Heart right ventricle (tissue), 16 donors: Measurements from ENCODE around the gene NEU4. TPM values are rescaled to one million over a fixed set of nuclear protein-coding genes. Genes with fewer than 3 reads are reported as not detected.

Experiments used
- ATAC-seq, 8 donors: fragments of 200-7000 bp; cut with Tn5 transposase; one replicate each; pipeline ENCODE4 v1.9.1; 2020; ENCODE audit warnings: mild to moderate bottlenecking in 8 of 8, moderate library complexity in 8 of 8, moderate number of reproducible peaks in 1 of 8
- DNase-seq, 2 donors: peaks; one replicate each; pipeline ENCODE4 v3.0.0-alpha.2; 2020
- H3K27ac ChIP-seq, 10 donors: fragments of 200-600 bp; sonication (generic) in 2 of 10; one replicate each; pipeline versions ENCODE4 v1.5.0 to v1.8.0; 2020 to 2022; ENCODE audit warnings: mild to moderate bottlenecking in 3 of 10
- H3K27me3 ChIP-seq, 7 donors: fragments of 200-600 bp; one replicate each; pipeline ENCODE4 v1.8.0; 2021 to 2022; ENCODE audit warnings: mild to moderate bottlenecking in 2 of 7
- H3K36me3 ChIP-seq, 9 donors: fragments of 200-600 bp; sonication (generic) in 1 of 9; one replicate each; pipeline versions ENCODE4 v1.5.0 to v1.8.0; 2020 to 2022; ENCODE audit warnings: mild to moderate bottlenecking in 2 of 9
- H3K4me1 ChIP-seq, 9 donors: fragments of 200-600 bp; sonication (generic) in 1 of 9; one replicate each; pipeline versions ENCODE4 v1.5.0 to v1.8.0; 2020 to 2022; ENCODE audit warnings: mild to moderate bottlenecking in 4 of 9
- H3K4me3 ChIP-seq, 10 donors: fragments of 200-600 bp; sonication (generic) in 2 of 10; one replicate each; pipeline versions ENCODE4 v1.5.0 to v1.8.0; 2020 to 2022; ENCODE audit warnings: mild to moderate bottlenecking in 7 of 10, moderate library complexity in 2 of 10
- H3K9me3 ChIP-seq, 11 donors: fragments of 200-600 bp in 10 of 11; sonication (generic) in 2 of 11; one replicate each; pipeline versions ENCODE4 v1.5.0 to v1.8.0; 2013 to 2022; ENCODE audit warnings: mild to moderate bottlenecking in 2 of 11, control low read depth in 1 of 11, moderate library complexity in 1 of 11
- WGBS, 2 donors: extraction: QIAGEN DNeasy Blood & Tissue Kit; methylation state at CpG; one replicate each; pipeline ENCODE4 v1.1.7; 2013; ENCODE audit warnings: inconsistent platforms in 1 of 2; 5-methylcytosine and 5-hydroxymethylcytosine counted together
- intact Hi-C, 10 donors: fragments of 100-400 bp; cut with DNase I; formaldehyde crosslinking; loops; one replicate each; pipeline versions ENCODE4 v1.11.1 to v1.14.2; 2022
- polyA plus RNA-seq, 2 donors: library from polyadenylated mRNA; stranded (reverse); fragments of 200-250 nt; gene quantifications; one replicate each; pipeline ENCODE4 v1.2.3, GENCODE V29; 2013
- total RNA-seq, 10 donors: library from RNA; stranded (reverse); fragmentation: NEBNext Ultra II Directional in 3 of 10; extraction: Animal tissue kit (Norgen Biotek cat#: 25700) in 3 of 10; gene quantifications; one replicate each; pipeline versions ENCODE4 v1.2.1 to v1.2.4, GENCODE V29; 2021 to 2023
- TF ChIP-seq, protein P1 (sequence below), 9 donors: fragments of 200-600 bp; sonication (generic) in 2 of 9; IDR thresholded peaks; one replicate each; pipeline versions ENCODE4 v1.5.0 to v1.8.0; 2021 to 2022; ENCODE audit warnings: antibody characterized with exemption in 9 of 9, mild to moderate bottlenecking in 5 of 9, moderate library complexity in 1 of 9
- donor health status: Arrhythmogenic right ventricular cardiomyopathy.
- donor health status: ischemic (EF 13 %, LVEDD 7.1; RV severe dilation, severe dysfunction).
- donor health status: healthy with polysubstance abuse.
- donor health status: DM: no; HTN: yes; CAD: no.
- donor health status: DM: no; HTN: no; CAD: no.
- donor health status: ischemic (EF 25% LVEDD 6.9; RV normal size, moderate dysfunction).
- donor health status: ischemic (EF 25% LVEDD 5.7; RV mildly dilated, moderate dysfunction).
- donor health status: healthy.
- donor health status: DM: yes; HTN: yes; CAD: no.
- donor health status: Ischemic cardiomyopathy.
- donor health status: ischemic (EF 35%, LVEDD 5.7; RV mildly dilated, moderate dysfunction).
- donor health status: nonischemic (EF 11% LVEDD 7.7; RV severe dilation, severe dysfunction).
- donor health status: DM: yes; HTN: yes; CAD: no.
- donor health status: PGD.
- donor health status: ischemic (EF 29% LVEDD 5.4; RV normal size, mild dysfunction).
- donor health status: nonischemic (EF 23%, LVEDD 6.1; RV moderate dilation, normal function).

The NEU4 gene
- total and polyA plus RNA-seq, 12 donors = 0.07 to 1.2 (median 0.46) TPM; not detected in 2

DNA sequence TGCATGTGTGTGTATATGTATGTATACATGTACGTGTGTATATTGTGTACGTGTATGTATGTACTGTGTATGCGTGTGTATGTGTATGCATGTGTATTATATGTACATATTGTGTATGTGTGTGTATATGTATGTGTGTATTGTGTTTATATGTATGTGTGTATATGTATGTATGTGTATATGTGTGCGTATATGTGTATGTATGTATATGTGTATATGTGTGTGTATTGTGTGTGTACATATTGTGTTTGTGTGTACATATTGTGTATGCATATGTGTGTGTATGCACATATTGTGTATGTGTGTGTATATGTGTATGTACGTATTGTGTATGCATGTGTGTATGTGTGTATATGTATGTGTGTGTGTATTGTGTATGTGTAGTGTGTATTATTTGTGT, 15.6 kb upstream of the NEU4 start:
- ATAC-seq (no peak), DNase-seq (no peak)
- intact Hi-C loops = no loop called here
- TF ChIP-seq, protein P1, sequence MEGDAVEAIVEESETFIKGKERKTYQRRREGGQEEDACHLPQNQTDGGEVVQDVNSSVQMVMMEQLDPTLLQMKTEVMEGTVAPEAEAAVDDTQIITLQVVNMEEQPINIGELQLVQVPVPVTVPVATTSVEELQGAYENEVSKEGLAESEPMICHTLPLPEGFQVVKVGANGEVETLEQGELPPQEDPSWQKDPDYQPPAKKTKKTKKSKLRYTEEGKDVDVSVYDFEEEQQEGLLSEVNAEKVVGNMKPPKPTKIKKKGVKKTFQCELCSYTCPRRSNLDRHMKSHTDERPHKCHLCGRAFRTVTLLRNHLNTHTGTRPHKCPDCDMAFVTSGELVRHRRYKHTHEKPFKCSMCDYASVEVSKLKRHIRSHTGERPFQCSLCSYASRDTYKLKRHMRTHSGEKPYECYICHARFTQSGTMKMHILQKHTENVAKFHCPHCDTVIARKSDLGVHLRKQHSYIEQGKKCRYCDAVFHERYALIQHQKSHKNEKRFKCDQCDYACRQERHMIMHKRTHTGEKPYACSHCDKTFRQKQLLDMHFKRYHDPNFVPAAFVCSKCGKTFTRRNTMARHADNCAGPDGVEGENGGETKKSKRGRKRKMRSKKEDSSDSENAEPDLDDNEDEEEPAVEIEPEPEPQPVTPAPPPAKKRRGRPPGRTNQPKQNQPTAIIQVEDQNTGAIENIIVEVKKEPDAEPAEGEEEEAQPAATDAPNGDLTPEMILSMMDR (IDR thresholded peaks at IDR 0.05) = no peak
- H3K4me3 ChIP-seq = no peak overlapping the region
- peaks cover 0 to 9% (median 0%) of the 10 kb centered on the region in 9 donors for H3K4me1 ChIP-seq
- no peaks in the 10 kb centered on the region for H3K9me3 ChIP-seq
- H3K27me3 ChIP-seq = no peaks in the 10 kb centered on the region
- no peak overlapping the region for H3K27ac ChIP-seq
- WGBS, 2 donors = 92 to 95% methylated on average over 5 of the region's 5 CpGs
- H3K36me3 ChIP-seq = no peaks in the 10 kb centered on the region

DNA sequence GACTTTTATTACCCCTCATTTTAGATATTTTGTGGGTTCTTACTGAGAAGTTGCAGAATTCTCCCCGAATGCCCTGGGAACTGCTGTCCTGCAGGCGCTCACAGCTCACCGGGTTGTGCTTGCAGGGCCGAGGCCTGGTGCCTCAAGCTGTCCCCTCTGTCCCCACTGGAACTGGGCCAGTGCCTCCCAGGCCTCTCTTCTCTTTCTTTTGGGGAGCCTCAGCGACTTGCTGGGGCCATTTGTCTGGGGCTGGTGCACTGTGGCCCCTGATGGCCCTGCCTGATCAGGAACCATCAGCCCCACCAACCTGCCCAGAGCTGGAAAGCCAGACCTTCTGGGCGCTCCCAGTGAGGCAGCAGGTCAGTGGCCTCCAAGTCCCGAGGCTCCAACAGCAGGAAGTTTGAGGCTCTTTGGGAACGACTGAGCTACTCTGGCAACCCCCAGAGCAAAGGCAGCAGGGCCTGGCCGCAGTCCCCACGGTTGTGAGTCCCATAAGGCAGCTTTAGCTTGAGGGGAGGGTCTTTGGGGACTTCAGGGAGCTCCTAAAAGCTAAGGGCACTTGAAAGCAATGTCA, 14.7 kb upstream of the NEU4 start:
- Histone ChIP-seq H3K27ac (no peak overlapping the region), H3K4me3 (no peak overlapping the region), H3K27me3 (no peaks in the 10 kb centered on the region), H3K9me3 (no peaks in the 10 kb centered on the region), H3K36me3 (no peaks in the 10 kb centered on the region), H3K4me1 (peaks cover 0 to 9% (median 0%) of the 10 kb centered on the region in 9 donors)
- no peak for ATAC-seq
- DNase-seq = no peak
- 82 to 83% methylated on average over 10 of the region's 10 CpGs for WGBS, 2 donors
- intact Hi-C loops = no loop called here
- TF ChIP-seq, protein P1 (IDR thresholded peaks at IDR 0.05) = no peak

DNA sequence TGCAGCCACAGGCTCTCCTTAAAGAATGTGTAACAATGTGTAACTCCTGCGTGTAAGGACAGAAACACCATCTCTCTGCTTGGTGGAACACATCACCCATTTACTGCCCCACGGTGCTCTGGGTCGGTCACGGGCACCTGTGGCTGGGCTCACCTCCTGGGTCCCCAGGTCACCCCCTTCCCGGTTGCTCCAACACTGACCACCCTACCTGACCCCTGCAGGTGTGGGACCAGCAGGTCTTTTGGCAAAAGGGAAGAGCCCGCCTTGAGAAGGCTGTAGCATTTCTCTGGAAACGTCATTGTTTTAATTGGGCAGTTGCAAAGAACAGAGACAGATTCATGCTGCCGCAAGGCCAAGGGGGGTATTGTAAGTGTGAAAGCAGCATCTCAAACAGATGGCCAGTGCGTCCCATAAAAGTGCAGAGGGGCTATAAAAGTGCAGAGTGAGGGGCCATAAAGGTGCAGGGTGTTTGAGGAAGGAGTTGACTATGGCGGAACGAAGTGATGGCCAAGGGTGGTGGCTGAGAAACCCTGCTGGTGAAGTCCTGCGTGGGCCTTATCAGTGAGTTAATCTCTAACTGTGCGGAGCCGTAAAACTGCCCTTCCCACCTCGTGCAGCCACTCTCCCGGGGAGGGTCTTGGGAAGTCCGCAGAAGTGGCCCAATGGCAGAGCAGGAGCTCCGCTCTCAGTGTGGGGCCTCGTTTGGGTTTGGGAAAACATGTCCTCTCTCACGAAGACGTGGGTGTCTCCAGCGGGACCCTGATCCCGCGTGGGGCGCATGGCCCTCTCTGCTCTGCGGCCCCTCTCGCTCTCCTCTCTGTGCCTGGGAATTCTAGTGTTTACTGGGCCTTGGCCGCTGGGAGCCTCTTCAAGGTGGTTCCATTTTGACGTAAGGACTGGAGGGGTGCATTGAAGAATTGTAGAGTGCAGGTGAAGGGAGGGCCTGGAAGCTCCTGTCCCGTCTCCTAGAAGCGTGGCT, 13.7 kb upstream of the NEU4 start:
- TF ChIP-seq, protein P1 (IDR thresholded peaks at IDR 0.05) = no peak
- Histone ChIP-seq H3K27ac (no peak overlapping the region), H3K4me1 (peaks cover 0 to 9% (median 0%) of the 10 kb centered on the region in 9 donors), H3K27me3 (no peaks in the 10 kb centered on the region), H3K36me3 (no peaks in the 10 kb centered on the region), H3K9me3 (no peaks in the 10 kb centered on the region), H3K4me3 (no peak overlapping the region)
- ATAC-seq = no peak
- intact Hi-C loops = no loop called here
- 85 to 87% methylated on average over 31 of the region's 31 CpGs for WGBS, 2 donors
- DNase-seq = peak in 1 of 2 donors; percentile 12

DNA sequence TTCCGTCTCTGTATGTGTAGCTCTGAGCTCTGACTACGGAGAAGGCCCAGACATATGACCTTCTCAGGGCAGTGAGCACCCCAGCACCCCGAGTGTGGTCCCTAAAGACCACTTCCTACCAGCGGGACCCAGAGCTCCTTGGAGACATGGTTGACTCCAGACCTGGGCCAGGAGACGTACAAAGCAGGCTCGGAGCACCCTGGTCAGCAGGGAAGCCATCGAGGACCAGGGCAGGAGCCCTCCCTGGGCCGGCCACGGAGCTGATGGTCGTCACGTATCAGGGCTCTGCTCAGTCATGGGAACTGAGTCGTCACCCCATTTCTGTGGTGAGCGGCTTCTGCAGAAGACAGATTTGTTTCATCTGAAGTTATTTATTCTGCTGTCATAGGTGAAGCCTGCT, 12.8 kb upstream of the NEU4 start:
- no peaks in the 10 kb centered on the region for H3K36me3 ChIP-seq
- ATAC-seq = no peak
- TF ChIP-seq, protein P1 (IDR thresholded peaks at IDR 0.05) = no peak
- 93 to 95% methylated on average over 13 of the region's 13 CpGs for WGBS, 2 donors
- H3K4me3 ChIP-seq = no peak overlapping the region
- H3K9me3 ChIP-seq = no peaks in the 10 kb centered on the region
- H3K27me3 ChIP-seq = no peaks in the 10 kb centered on the region
- H3K27ac ChIP-seq = no peak overlapping the region
- H3K4me1 ChIP-seq = peaks cover 0 to 9% (median 0%) of the 10 kb centered on the region in 9 donors
- intact Hi-C loops = no loop called here
- DNase-seq = no peak
